Stomach (tissue), 4 donors: Measurements from ENCODE around the gene NCMAP.

ENCODE experiments used
- POLR2A ChIP-seq, 4 donors: fragments of 450-650 bp; IDR thresholded peaks; one replicate each; pipeline ENCODE4 v1.6.1; 2016; ENCODE audit warnings: antibody characterized with exemption in 4 of 4, control low read depth in 2 of 4, mild to moderate bottlenecking in 1 of 4, moderate library complexity in 1 of 4
- TF ChIP-seq, protein P1 (sequence below), 7 experiments: fragments of 450-650 bp in 4 of 7; fragments of 200-600 bp in 3 of 7; sonication (generic) in 3 of 7; IDR thresholded peaks; one replicate each; pipeline ENCODE4 v1.5.1; 2016 to 2019; ENCODE audit warnings: antibody characterized with exemption in 7 of 7, control low read depth in 2 of 7, mild to moderate bottlenecking in 1 of 7

DNA sequence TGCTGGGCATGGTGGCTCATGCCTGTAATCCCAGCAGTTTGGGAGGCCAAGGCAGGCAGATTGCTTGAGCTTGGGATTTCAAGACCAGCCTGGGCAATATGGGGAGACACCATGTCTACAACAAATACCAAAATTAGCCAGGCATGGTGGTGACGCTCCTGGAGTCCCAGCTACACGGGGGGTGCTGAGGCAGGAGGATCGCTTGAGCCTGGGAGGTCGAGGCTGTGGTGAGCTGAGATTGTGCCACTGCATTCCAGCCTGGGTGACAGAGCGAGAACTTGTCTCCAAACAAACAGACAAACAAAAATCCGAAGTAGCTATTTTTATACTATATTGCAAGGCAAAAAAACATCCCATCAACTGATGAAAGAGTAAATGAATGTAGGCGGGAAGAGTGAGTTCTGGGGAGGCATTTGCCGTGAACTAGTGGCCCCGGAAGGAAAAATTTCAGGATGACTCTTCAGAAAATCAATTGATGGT, 40.6 kb downstream of the NCMAP start:
- no peak for TF ChIP-seq POLR2A (IDR thresholded peaks at IDR 0.05)
- TF ChIP-seq, protein P1, sequence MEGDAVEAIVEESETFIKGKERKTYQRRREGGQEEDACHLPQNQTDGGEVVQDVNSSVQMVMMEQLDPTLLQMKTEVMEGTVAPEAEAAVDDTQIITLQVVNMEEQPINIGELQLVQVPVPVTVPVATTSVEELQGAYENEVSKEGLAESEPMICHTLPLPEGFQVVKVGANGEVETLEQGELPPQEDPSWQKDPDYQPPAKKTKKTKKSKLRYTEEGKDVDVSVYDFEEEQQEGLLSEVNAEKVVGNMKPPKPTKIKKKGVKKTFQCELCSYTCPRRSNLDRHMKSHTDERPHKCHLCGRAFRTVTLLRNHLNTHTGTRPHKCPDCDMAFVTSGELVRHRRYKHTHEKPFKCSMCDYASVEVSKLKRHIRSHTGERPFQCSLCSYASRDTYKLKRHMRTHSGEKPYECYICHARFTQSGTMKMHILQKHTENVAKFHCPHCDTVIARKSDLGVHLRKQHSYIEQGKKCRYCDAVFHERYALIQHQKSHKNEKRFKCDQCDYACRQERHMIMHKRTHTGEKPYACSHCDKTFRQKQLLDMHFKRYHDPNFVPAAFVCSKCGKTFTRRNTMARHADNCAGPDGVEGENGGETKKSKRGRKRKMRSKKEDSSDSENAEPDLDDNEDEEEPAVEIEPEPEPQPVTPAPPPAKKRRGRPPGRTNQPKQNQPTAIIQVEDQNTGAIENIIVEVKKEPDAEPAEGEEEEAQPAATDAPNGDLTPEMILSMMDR (IDR thresholded peaks at IDR 0.05), result no peak
